Brain microvascular endothelial cell (primary cell): ENCODE data around the gene GDPD4.

ENCODE experiments used
- DNase-seq: peaks from one replicate; pipeline ENCODE4 v3.0.0-alpha.2; 2020
- H3K27ac ChIP-seq: fragments of 250-450 bp; sonication (Bioruptor Pico); 2 replicates; pipeline ENCODE4 v1.5.1; 2020; ENCODE audit warnings: mild to moderate bottlenecking, moderate library complexity
- H3K27me3 ChIP-seq: fragments of 250-450 bp; sonication (Bioruptor Pico); replicated peaks from 2 replicates; pipeline ENCODE4 v1.5.1; 2020; ENCODE audit warnings: mild to moderate bottlenecking
- H3K36me3 ChIP-seq: fragments of 250-450 bp; sonication (Bioruptor Pico); replicated peaks from 2 replicates; pipeline ENCODE4 v1.5.1; 2020; ENCODE audit warnings: mild to moderate bottlenecking
- H3K4me3 ChIP-seq: 2 replicates; pipeline ENCODE4 v1.5.1; 2011; ENCODE audit warnings: low read depth, mild to moderate bottlenecking, control low read depth, low read length, moderate library complexity
- in situ Hi-C: cut with HindIII; loops from 2 replicates; pipeline ENCODE4 v1.10.0; 2017; ENCODE audit warnings: low sequenced_read_pairs, low pct_ligation_motif_present
- TF ChIP-seq, protein P1 (sequence below): IDR thresholded peaks from 2 replicates; pipeline ENCODE4 v1.5.1; 2011; ENCODE audit warnings: low read depth, mild to moderate bottlenecking, moderate library complexity, low read length, control low read depth, inconsistent platforms; ENCODE audit errors: missing control alignments

Gene GDPD4

DNA sequence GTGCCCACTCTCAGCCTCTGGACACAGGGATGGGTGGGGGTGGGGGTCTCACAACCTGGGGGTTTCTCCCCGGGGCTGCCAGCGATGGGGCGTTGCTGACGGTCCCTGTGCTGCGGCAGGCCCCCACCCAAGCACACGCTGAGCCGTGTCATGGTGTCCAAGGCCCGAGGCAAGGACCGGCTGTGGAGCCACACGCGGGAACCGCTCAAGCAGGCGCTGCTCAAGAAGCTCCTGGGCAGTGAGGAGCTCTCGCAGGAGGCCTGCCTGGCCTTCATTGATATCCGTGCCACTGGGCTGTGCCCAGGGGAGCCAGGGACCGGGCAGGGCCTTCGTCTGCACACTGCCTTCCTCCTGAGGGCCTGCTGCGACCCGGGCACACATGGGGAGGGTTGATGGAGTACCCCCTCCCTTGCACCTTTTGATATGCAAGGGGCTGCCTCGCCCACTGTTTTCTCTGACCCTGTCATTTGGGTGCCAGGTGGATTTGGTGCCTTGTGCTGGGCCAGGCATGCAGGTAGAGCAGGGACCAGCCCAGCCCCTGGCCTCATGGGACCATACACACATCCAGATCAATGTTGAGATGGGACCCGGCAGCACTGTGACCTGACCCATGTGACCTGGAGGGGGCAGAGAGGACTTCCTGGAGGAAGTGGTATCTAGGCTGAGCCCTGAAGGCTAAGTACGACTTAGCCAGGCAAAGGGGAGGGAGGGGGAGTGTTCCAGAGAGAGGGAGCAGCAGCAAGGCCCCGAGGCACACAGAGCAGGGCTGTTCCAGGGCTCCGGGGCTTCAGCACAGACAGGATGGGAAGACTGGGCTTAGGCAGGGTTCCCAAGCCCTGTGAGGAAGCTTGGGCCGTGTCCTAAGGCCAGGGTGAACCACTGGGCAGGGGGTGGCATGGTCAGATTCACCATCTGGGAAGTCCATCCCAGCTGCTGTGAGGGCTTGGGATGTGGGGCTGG lies 98.3 kb downstream of the GDPD4 start:
- DNase-seq = no peak
- no peak overlapping the region for H3K27ac ChIP-seq
- no peaks in the 10 kb centered on the region for H3K36me3 ChIP-seq
- in situ Hi-C loops = no loop called here
- no peaks in the 10 kb centered on the region for H3K27me3 ChIP-seq
- TF ChIP-seq, protein P1, sequence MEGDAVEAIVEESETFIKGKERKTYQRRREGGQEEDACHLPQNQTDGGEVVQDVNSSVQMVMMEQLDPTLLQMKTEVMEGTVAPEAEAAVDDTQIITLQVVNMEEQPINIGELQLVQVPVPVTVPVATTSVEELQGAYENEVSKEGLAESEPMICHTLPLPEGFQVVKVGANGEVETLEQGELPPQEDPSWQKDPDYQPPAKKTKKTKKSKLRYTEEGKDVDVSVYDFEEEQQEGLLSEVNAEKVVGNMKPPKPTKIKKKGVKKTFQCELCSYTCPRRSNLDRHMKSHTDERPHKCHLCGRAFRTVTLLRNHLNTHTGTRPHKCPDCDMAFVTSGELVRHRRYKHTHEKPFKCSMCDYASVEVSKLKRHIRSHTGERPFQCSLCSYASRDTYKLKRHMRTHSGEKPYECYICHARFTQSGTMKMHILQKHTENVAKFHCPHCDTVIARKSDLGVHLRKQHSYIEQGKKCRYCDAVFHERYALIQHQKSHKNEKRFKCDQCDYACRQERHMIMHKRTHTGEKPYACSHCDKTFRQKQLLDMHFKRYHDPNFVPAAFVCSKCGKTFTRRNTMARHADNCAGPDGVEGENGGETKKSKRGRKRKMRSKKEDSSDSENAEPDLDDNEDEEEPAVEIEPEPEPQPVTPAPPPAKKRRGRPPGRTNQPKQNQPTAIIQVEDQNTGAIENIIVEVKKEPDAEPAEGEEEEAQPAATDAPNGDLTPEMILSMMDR = no peak
- H3K4me3 ChIP-seq = no peak overlapping the region

DNA sequence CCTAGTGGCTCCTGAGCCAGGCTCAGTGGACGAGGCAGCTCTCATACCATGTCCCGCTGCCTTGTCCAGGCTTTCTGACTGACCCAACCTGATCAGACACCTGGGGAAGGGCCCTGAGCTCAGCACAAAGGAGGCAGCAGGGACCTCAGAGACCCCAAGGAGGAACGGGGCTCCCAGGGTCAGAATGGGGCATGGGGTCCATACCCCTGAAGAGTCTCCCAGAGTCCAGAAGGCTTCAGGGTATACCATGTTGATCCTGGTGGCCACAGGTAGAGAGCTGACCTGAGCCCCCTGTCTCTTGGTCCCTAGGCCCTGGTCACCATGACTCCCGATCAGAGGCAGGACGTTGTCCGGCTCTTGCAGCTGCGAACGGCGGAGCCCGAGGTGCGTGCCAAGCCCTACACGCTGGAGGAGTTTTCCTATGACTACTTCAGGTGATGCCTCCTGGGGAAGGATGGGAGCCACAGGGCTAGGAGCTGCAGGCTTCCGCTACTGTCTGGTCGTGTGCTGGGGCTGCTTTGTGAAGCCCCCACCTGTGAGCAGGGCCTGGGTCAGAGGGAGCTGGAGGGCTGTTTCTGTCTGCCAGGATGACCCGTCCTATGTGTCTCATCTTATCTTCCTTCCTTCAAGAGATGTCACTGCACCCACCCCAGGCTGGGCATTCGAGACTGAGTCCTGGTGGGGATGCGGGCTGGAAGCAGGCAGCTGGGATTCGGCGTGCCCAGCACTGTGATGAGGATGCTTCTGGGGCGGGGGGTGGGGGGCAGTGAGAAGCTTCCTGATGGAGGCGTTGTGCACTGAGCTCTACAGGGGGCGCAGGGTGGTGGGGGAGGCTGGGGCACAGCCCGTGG lies 99.3 kb downstream of the GDPD4 start:
- TF ChIP-seq, protein P1 = no peak
- Histone ChIP-seq H3K27ac (no peak overlapping the region), H3K4me3 (no peak overlapping the region), H3K36me3 (no peaks in the 10 kb centered on the region), H3K27me3 (no peaks in the 10 kb centered on the region)
- in situ Hi-C loops = no loop called here
- no peak for DNase-seq

DNA sequence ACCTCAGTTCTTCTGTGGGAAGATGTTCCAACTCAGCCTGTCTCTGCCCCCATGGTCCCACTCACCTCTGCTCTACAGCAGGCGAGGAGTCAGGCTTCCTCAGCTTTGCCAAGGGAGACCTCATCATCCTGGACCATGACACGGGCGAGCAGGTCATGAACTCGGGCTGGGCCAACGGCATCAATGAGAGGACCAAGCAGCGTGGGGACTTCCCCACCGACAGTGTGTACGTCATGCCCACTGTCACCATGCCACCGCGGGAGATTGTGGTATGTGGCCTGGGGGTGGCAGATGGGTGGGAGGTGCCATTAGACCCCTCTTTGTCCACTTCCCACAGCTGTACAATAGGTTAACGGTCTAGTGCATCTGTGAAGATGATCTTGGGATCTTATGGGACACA lies 100.1 kb downstream of the GDPD4 start:
- Histone ChIP-seq H3K36me3 (no peaks in the 10 kb centered on the region), H3K27me3 (no peaks in the 10 kb centered on the region), H3K4me3 (no peak overlapping the region), H3K27ac (no peak overlapping the region)
- in situ Hi-C loops = no loop called here
- no peak for DNase-seq
- TF ChIP-seq, protein P1 = no peak

DNA sequence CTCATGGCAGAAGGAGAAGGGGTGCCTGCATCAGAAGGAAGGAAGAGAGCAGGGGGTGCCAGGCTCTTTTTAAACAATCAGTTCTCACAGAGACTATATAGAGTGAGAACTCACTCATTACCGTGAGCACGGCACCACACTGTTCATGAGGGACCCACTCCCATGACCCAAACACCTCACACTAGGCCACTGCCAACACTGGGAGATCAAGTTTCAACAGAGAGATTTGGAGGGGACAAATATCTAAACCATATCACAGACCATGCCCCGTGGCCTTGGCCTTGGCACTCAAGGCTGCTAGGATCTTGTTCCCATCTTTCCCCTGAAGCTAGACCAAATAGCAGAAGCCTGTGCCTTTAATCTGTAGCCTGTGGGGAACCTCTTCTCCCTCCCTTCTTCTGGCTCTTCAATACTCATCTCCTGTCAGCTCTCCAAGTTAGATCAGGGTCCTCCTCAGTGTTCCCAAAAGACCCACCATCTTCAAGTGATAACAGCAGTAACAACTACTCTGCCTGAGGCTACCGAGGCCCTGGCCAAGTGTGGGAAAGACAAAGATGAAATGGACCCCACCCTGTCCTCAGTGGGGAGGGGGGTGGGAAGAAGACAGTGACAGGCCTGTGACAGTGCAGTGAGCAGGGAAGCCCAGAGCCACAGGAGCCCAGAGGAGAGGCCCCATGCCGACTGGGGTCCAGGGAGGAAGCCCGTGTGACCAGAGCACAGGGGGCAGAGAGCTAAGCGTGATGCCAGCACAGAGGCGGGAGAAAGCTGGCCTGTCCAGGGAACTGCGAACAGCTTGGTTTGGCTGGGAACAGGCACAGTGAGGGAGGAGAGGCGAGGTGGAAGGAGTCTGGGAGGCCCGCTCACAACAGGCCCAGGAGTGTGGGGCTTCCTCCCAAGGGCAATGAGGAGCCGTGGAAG lies 100.9 kb downstream of the GDPD4 start:
- DNase-seq = no peak
- TF ChIP-seq, protein P1 = no peak
- H3K36me3 ChIP-seq = no peaks in the 10 kb centered on the region
- H3K4me3 ChIP-seq = no peak overlapping the region
- no peaks in the 10 kb centered on the region for H3K27me3 ChIP-seq
- H3K27ac ChIP-seq = no peak overlapping the region
- in situ Hi-C loops = no loop called here

DNA sequence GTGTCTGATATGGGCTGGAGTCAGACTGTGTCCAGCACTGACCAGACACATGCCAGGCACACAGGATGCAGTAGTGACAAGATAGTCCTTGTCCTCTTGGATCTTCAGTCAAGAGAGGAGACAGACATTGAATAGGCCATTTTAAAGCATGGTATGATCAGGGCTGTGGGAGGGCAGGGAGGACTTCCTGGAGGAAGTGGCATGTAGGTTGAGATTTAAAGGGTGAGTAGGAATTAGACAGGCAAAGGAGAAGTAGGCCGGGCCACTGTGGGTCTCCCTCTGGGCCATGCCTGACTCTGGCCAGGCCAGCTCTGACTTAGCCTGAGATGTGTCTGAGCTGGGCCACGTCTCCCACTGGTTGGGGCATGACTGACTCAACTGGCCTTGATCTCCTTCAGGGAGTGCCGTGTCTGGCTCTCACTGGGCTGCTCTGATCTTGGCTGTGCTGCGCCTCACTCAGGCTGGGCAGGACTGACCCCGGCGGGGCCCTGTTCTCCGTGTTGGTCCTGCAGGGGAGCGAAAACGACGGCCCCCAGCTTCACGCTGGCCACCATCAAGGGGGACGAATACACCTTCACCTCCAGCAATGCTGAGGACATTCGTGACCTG lies 102.2 kb downstream of the GDPD4 start:
- TF ChIP-seq, protein P1 = no peak
- Histone ChIP-seq H3K36me3 (no peaks in the 10 kb centered on the region), H3K27ac (no peak overlapping the region), H3K4me3 (no peak overlapping the region), H3K27me3 (no peaks in the 10 kb centered on the region)
- no peak for DNase-seq
- in situ Hi-C loops = no loop called here
